Activated naive CD8-positive, alpha-beta T cell treated with anti-CD3 and anti-CD28 coated beads, Interleukin-2, amount 50 U/mL, for 24 hours (primary cell): Measurements from ENCODE around the gene SLC16A12.
A peak's percentile ranks its signal among the peaks of the same experiment; 100 is the strongest.
"Not testable (repeated sequence)": the region's sequence is repeated elsewhere in the genome, so short reads cannot be mapped to it uniquely, and the experiment has no call there.

Experiments used
- ATAC-seq: fragments of 150-1000 bp; cut with Tn5 transposase; one replicate; pipeline ENCODE4 v1.10.0; 2021
- DNase-seq: peaks from one replicate; pipeline ENCODE4 v3.0.0; 2021
- H3K27ac Mint-ChIP-seq: one replicate; pipeline ENCODE4 v1.8.0; 2021; ENCODE audit warnings: mild to moderate bottlenecking, mixed read lengths
- H3K27me3 Mint-ChIP-seq: one replicate; pipeline ENCODE4 v1.8.0; 2021; ENCODE audit warnings: mixed read lengths
- H3K36me3 Mint-ChIP-seq: one replicate; pipeline ENCODE4 v1.8.0; 2021; ENCODE audit warnings: low read depth, mixed read lengths
- H3K4me1 Mint-ChIP-seq: one replicate; pipeline ENCODE4 v1.8.0; 2021; ENCODE audit warnings: mixed read lengths
- H3K4me3 Mint-ChIP-seq: one replicate; pipeline ENCODE4 v1.8.0; 2021; ENCODE audit warnings: mild to moderate bottlenecking, moderate library complexity, mixed read lengths
- H3K9me3 Mint-ChIP-seq: one replicate; pipeline ENCODE4 v1.8.0; 2021; ENCODE audit warnings: mixed read lengths

SLC16A12 gene

GRCh38 chr10:89454561-89455347 lies 80.6 kb downstream of the SLC16A12 start:
- Mint-ChIP-seq H3K36me3 (no peaks in the 10 kb centered on the region), H3K27ac (no peak overlapping the region)

GRCh38 chr10:89452193-89452592 lies 83.2 kb downstream of the SLC16A12 start:
- ATAC-seq (no peak), DNase-seq (no peak)
- Mint-ChIP-seq H3K27ac (no peak overlapping the region), H3K4me3 (no peak overlapping the region), H3K9me3 (no peaks in the 10 kb centered on the region), H3K4me1 (peaks cover 6% of the 10 kb centered on the region), H3K36me3 (no peaks in the 10 kb centered on the region), H3K27me3 (peaks cover 3% of the 10 kb centered on the region)

More at GRCh38 chr10:89454561-89455347, 80.6 kb downstream of the SLC16A12 start:
- Mint-ChIP-seq H3K27me3 (peaks cover 7% of the 10 kb centered on the region), H3K4me3 (no peak overlapping the region), H3K9me3 (no peaks in the 10 kb centered on the region), H3K4me1 (peaks cover 6% of the 10 kb centered on the region)
- DNase-seq (no peak), ATAC-seq (no peak)

GRCh38 chr10:89450901-89451300 lies 84.5 kb downstream of the SLC16A12 start:
- Mint-ChIP-seq H3K27me3 (peaks cover 2% of the 10 kb centered on the region), H3K4me1 (peaks cover 6% of the 10 kb centered on the region), H3K27ac (no peak overlapping the region), H3K36me3 (no peaks in the 10 kb centered on the region), H3K9me3 (no peaks in the 10 kb centered on the region), H3K4me3 (no peak overlapping the region)
- no peak for DNase-seq
- no peak for ATAC-seq

GRCh38 chr10:89444819-89445218 lies 90.6 kb downstream of the SLC16A12 start:
- H3K27me3 Mint-ChIP-seq, DNase-seq, H3K36me3 Mint-ChIP-seq, ATAC-seq, H3K4me1 Mint-ChIP-seq, H3K4me3 Mint-ChIP-seq, H3K27ac Mint-ChIP-seq, H3K9me3 Mint-ChIP-seq: not testable (repeated sequence)

GRCh38 chr10:89442289-89442688 lies 93.1 kb downstream of the SLC16A12 start:
- H3K4me1 Mint-ChIP-seq, result no peaks in the 10 kb centered on the region
- no peak overlapping the region for H3K27ac Mint-ChIP-seq

GRCh38 chr10:89440226-89441009 lies 95.0 kb downstream of the SLC16A12 start:
- H3K4me1 Mint-ChIP-seq, result no peaks in the 10 kb centered on the region
- no peaks in the 10 kb centered on the region for H3K9me3 Mint-ChIP-seq
- no peak overlapping the region for H3K4me3 Mint-ChIP-seq
- peaks cover 17% of the 10 kb centered on the region for H3K27me3 Mint-ChIP-seq
- no peak for DNase-seq
- ATAC-seq, result no peak
- H3K27ac Mint-ChIP-seq, result no peak overlapping the region
- no peaks in the 10 kb centered on the region for H3K36me3 Mint-ChIP-seq

More at GRCh38 chr10:89442289-89442688, 93.1 kb downstream of the SLC16A12 start:
- Mint-ChIP-seq H3K36me3 (no peaks in the 10 kb centered on the region), H3K27me3 (peaks cover 9% of the 10 kb centered on the region), H3K9me3 (no peaks in the 10 kb centered on the region), H3K4me3 (no peak overlapping the region)
- DNase-seq (no peak), ATAC-seq (no peak)

- ATAC-seq (no peak), DNase-seq (no peak)
- H3K27ac Mint-ChIP-seq, result no peak overlapping the region
- no peak overlapping the region for H3K4me3 Mint-ChIP-seq
- no peaks in the 10 kb centered on the region for H3K9me3 Mint-ChIP-seq
- no peaks in the 10 kb centered on the region for H3K4me1 Mint-ChIP-seq
- H3K36me3 Mint-ChIP-seq, result no peaks in the 10 kb centered on the region
- H3K27me3 Mint-ChIP-seq, result peaks cover 17% of the 10 kb centered on the region
Observed at GRCh38 chr10:89438525-89438924, 96.9 kb downstream of the SLC16A12 start.

- ATAC-seq (no peak), DNase-seq (no peak)
- H3K9me3 Mint-ChIP-seq, result no peaks in the 10 kb centered on the region
- H3K27me3 Mint-ChIP-seq, result peaks cover 11% of the 10 kb centered on the region
- H3K27ac Mint-ChIP-seq, result no peak overlapping the region
- H3K36me3 Mint-ChIP-seq, result no peaks in the 10 kb centered on the region
- no peak overlapping the region for H3K4me3 Mint-ChIP-seq
- no peaks in the 10 kb centered on the region for H3K4me1 Mint-ChIP-seq
Observed at GRCh38 chr10:89431977-89432376, 103.4 kb downstream of the SLC16A12 start.

- no peak for DNase-seq
- Mint-ChIP-seq H3K9me3 (no peaks in the 10 kb centered on the region), H3K36me3 (no peaks in the 10 kb centered on the region), H3K27ac (no peak overlapping the region), H3K27me3 (peaks cover 6% of the 10 kb centered on the region), H3K4me1 (no peaks in the 10 kb centered on the region), H3K4me3 (no peak overlapping the region)
- ATAC-seq, result no peak
Observed at GRCh38 chr10:89428877-89429276, 106.5 kb downstream of the SLC16A12 start.

- no peak overlapping the region for H3K4me3 Mint-ChIP-seq
- H3K27ac Mint-ChIP-seq, result no peak overlapping the region
- ATAC-seq (no peak), DNase-seq (no peak)
- H3K4me1 Mint-ChIP-seq, result no peaks in the 10 kb centered on the region
- H3K36me3 Mint-ChIP-seq, result no peaks in the 10 kb centered on the region
- H3K27me3 Mint-ChIP-seq, result peaks cover 3% of the 10 kb centered on the region
- no peaks in the 10 kb centered on the region for H3K9me3 Mint-ChIP-seq
Observed at GRCh38 chr10:89427629-89428028, 107.8 kb downstream of the SLC16A12 start.

- no peaks in the 10 kb centered on the region for H3K9me3 Mint-ChIP-seq
- no peak overlapping the region for H3K27ac Mint-ChIP-seq
- H3K27me3 Mint-ChIP-seq, result peaks cover 3% of the 10 kb centered on the region
- H3K4me1 Mint-ChIP-seq, result no peaks in the 10 kb centered on the region
- ATAC-seq (no peak), DNase-seq (no peak)
- H3K4me3 Mint-ChIP-seq, result no peak overlapping the region
- no peaks in the 10 kb centered on the region for H3K36me3 Mint-ChIP-seq
Observed at GRCh38 chr10:89426230-89426868, 109.0 kb downstream of the SLC16A12 start.

- no peak for ATAC-seq
- peaks cover 2% of the 10 kb centered on the region for H3K27me3 Mint-ChIP-seq
- no peak overlapping the region for H3K27ac Mint-ChIP-seq
- H3K9me3 Mint-ChIP-seq, result no peaks in the 10 kb centered on the region
- H3K4me3 Mint-ChIP-seq, result no peak overlapping the region
- H3K4me1 Mint-ChIP-seq, result no peaks in the 10 kb centered on the region
- peaks cover 6% of the 10 kb centered on the region for H3K36me3 Mint-ChIP-seq
- DNase-seq, result no peak
Observed at GRCh38 chr10:89425000-89425399, 110.4 kb downstream of the SLC16A12 start.

GRCh38 chr10:89421018-89421476 lies 114.3 kb downstream of the SLC16A12 start:
- DNase-seq (no peak), ATAC-seq (no peak)
- Mint-ChIP-seq H3K36me3 (peaks cover 23% of the 10 kb centered on the region), H3K27ac (no peak overlapping the region), H3K27me3 (no peaks in the 10 kb centered on the region), H3K4me1 (peaks cover 33% of the 10 kb centered on the region), H3K9me3 (no peaks in the 10 kb centered on the region), H3K4me3 (no peak overlapping the region)

- peak overlapping the region; percentile 47 for H3K4me3 Mint-ChIP-seq
- no peak overlapping the region for H3K27ac Mint-ChIP-seq
Observed at GRCh38 chr10:89419548-89419947, 115.8 kb downstream of the SLC16A12 start.

More at GRCh38 chr10:89419548-89419947, 115.8 kb downstream of the SLC16A12 start:
- peaks cover 41% of the 10 kb centered on the region for H3K4me1 Mint-ChIP-seq
- DNase-seq (no peak), ATAC-seq (no peak)
- no peaks in the 10 kb centered on the region for H3K9me3 Mint-ChIP-seq
- H3K36me3 Mint-ChIP-seq, result peaks cover 31% of the 10 kb centered on the region
- H3K27me3 Mint-ChIP-seq, result no peaks in the 10 kb centered on the region
